Subcutaneous adipose tissue (tissue), 4 donors: ENCODE data around the gene TBC1D8. TPM values are rescaled to one million over a fixed set of nuclear protein-coding genes. Genes with fewer than 3 reads are reported as not detected.

Source experiments
- total RNA-seq, 4 donors: library from RNA; depleted of rRNA; stranded (reverse); fragments of >200 nt; gene quantifications; one replicate each; pipeline ENCODE4 v1.1.0, GENCODE V29; 2016
- TF ChIP-seq, protein P1 (sequence below): fragments of 450-650 bp; IDR thresholded peaks from one replicate; pipeline ENCODE4 v1.5.1; 2016; ENCODE audit warnings: low read depth, mild to moderate bottlenecking, control low read depth, antibody characterized with exemption, moderate library complexity

Gene TBC1D8
- total RNA-seq, 4 donors from 2014 or later = 21.2 to 119 (median 32.0) TPM

- TF ChIP-seq, protein P1, sequence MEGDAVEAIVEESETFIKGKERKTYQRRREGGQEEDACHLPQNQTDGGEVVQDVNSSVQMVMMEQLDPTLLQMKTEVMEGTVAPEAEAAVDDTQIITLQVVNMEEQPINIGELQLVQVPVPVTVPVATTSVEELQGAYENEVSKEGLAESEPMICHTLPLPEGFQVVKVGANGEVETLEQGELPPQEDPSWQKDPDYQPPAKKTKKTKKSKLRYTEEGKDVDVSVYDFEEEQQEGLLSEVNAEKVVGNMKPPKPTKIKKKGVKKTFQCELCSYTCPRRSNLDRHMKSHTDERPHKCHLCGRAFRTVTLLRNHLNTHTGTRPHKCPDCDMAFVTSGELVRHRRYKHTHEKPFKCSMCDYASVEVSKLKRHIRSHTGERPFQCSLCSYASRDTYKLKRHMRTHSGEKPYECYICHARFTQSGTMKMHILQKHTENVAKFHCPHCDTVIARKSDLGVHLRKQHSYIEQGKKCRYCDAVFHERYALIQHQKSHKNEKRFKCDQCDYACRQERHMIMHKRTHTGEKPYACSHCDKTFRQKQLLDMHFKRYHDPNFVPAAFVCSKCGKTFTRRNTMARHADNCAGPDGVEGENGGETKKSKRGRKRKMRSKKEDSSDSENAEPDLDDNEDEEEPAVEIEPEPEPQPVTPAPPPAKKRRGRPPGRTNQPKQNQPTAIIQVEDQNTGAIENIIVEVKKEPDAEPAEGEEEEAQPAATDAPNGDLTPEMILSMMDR = no peak
These were observed 9.3 kb upstream of the TBC1D8 start for GRCh38 chr2:101160454-101160853.

- TF ChIP-seq, protein P1 = no peak
These were observed 8.3 kb upstream of the TBC1D8 start for GRCh38 chr2:101159526-101159925.

GRCh38 chr2:101157272-101157671 is 6.1 kb upstream of the TBC1D8 start:
- TF ChIP-seq, protein P1 = no peak

GRCh38 chr2:101153787-101154186 is 2.6 kb upstream of the TBC1D8 start:
- TF ChIP-seq, protein P1 = no peak

GRCh38 chr2:101153077-101153707 is 2.0 kb upstream of the TBC1D8 start:
- TF ChIP-seq, protein P1 = no peak

- TF ChIP-seq, protein P1 = no peak
These were observed 1.3 kb upstream of the TBC1D8 start for GRCh38 chr2:101152272-101153076.

DNA sequence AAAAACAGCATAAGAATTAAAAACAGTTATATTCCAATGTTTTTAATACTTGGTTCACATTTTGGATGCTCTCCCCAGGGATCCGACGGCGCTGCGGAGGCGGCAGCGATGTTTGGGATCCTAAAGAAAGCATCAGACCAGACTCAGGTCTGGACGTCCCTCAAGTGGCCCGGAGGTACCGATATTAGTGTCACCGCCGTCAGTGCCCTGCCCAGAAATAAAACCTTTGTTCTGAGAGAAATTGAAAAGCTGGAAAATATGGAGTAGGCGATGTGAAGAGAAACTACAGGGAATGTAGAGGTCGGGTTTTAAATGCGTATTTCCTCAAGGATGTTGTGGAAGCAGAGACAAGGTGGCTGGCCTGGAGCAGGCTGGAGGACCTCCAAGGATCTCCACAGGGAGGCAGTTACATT is 683 bp upstream of the TBC1D8 start:
- TF ChIP-seq, protein P1 = no peak
